Panc1 (cell line): ENCODE measurements around the gene PPP1R14B. TPM values are rescaled to one million over a fixed set of nuclear protein-coding genes. Genes with fewer than 3 reads are reported as not detected.

Source experiments
- ATAC-seq: fragments of 200-7000 bp; cut with Tn5 transposase; 2 replicates; pipeline ENCODE4 v1.9.1; 2020; ENCODE audit warnings: mild to moderate bottlenecking, moderate library complexity
- BruUV-seq: library from RNA; stranded (reverse); fragments of 400-500 nt; replicated peaks from 2 replicates; lab custom pipeline; 2021; lab: Mats Ljungman, UMichigan
- CTCF ChIA-PET: fragments of 300-600 bp; sonication (Branson Sonifier 250); formaldehyde crosslinking; loops from one replicate; lab custom pipeline; 2022; ENCODE audit warnings: antibody characterized with exemption; lab: Charles Lee
- POLR2A ChIA-PET: fragments of 300-600 bp; sonication (Branson Sonifier 250); formaldehyde crosslinking; loops from one replicate; lab custom pipeline; 2022; ENCODE audit warnings: antibody characterized with exemption; lab: Charles Lee
- DNase-seq: peaks from one replicate; pipeline ENCODE4 v3.0.0-alpha.2; 2010; ENCODE audit warnings: low read depth, low spot score
- H3K27ac ChIP-seq: 2 replicates; pipeline ENCODE4 v1.5.1; 2011; ENCODE audit warnings: mild to moderate bottlenecking, low read length, inconsistent platforms
- H3K27me3 ChIP-seq: fragments of 200-500 bp; sonication (Bioruptor generic); 2 replicates; pipeline ENCODE4 v1.6.0; 2014; ENCODE audit warnings: low read length, inconsistent platforms; ENCODE audit not compliant: control insufficient read depth, insufficient read depth
- H3K36me3 ChIP-seq: fragments of 200-500 bp; sonication (Bioruptor generic); 2 replicates; pipeline ENCODE4 v1.5.1; 2014; ENCODE audit warnings: inconsistent platforms, mild to moderate bottlenecking, low read length, moderate library complexity; ENCODE audit not compliant: control insufficient read depth, insufficient read depth
- H3K4me1 ChIP-seq: 2 replicates; pipeline ENCODE4 v1.5.1; 2011; ENCODE audit warnings: inconsistent platforms, mild to moderate bottlenecking, low read length, moderate library complexity; ENCODE audit not compliant: control insufficient read depth, insufficient read depth
- H3K4me3 ChIP-seq, 2 experiments: 2 replicates each; pipeline ENCODE4 v1.5.1; 2011 to 2012; ENCODE audit warnings: low read depth in 2 of 2, low read length in 2 of 2, mild to moderate bottlenecking in 2 of 2, inconsistent platforms in 1 of 2, moderate library complexity in 1 of 2
- H3K9me3 ChIP-seq: fragments of 200-500 bp; sonication (Bioruptor generic); 2 replicates; pipeline ENCODE4 v1.5.1; 2014; ENCODE audit warnings: low read depth, mild to moderate bottlenecking, inconsistent platforms, low read length, moderate library complexity; ENCODE audit not compliant: control insufficient read depth, insufficient read depth
- POLR2AphosphoS5 ChIP-seq: IDR thresholded peaks from 2 replicates; pipeline ENCODE4 v1.6.1; 2012; ENCODE audit warnings: mild to moderate bottlenecking, low read depth, low read length, moderate library complexity
- SIN3A ChIP-seq: IDR thresholded peaks from 2 replicates; pipeline ENCODE4 v1.6.1; 2012; ENCODE audit warnings: low read depth, mild to moderate bottlenecking, low read length, moderate library complexity, borderline replicate concordance; ENCODE audit not compliant: insufficient read depth
- TCF7L2 ChIP-seq: IDR thresholded peaks from 2 replicates; pipeline ENCODE4 v1.6.1; 2011; ENCODE audit warnings: mild to moderate bottlenecking, low read depth, low read length, inconsistent platforms
- in situ Hi-C: cut with HindIII; loops from 2 replicates; pipeline ENCODE4 v1.10.0; 2016; ENCODE audit warnings: low sequenced_read_pairs, low pct_unique_long_range_greater_than_20kb
- intact Hi-C: fragments of 100-400 bp; cut with micrococcal nuclease; formaldehyde crosslinking; loops from one replicate; pipeline ENCODE4 v1.10.0; 2022; ENCODE audit not compliant: unreplicated experiment
- total RNA-seq: library from RNA; stranded (reverse); gene quantifications from one replicate; pipeline ENCODE4 v1.2.1, GENCODE V29; 2021; ENCODE audit not compliant: unreplicated experiment
- TF ChIP-seq, protein P1 (sequence below), 2 experiments: IDR thresholded peaks; 2 replicates each; pipeline ENCODE4 v1.6.1; 2011 to 2012; ENCODE audit warnings: low read depth in 2 of 2, control low read depth in 1 of 2, low read length in 1 of 2, mild to moderate bottlenecking in 1 of 2, moderate library complexity in 1 of 2; ENCODE audit not compliant: insufficient read depth in 1 of 2
- TF ChIP-seq, protein P2 (sequence below): fragments of 450-650 bp; IDR thresholded peaks from 2 replicates; pipeline ENCODE4 v1.5.1; 2017; ENCODE audit warnings: mild to moderate bottlenecking

PPP1R14B gene
- total RNA-seq, 1 experiment from 2014 or later = 261 TPM

DNA sequence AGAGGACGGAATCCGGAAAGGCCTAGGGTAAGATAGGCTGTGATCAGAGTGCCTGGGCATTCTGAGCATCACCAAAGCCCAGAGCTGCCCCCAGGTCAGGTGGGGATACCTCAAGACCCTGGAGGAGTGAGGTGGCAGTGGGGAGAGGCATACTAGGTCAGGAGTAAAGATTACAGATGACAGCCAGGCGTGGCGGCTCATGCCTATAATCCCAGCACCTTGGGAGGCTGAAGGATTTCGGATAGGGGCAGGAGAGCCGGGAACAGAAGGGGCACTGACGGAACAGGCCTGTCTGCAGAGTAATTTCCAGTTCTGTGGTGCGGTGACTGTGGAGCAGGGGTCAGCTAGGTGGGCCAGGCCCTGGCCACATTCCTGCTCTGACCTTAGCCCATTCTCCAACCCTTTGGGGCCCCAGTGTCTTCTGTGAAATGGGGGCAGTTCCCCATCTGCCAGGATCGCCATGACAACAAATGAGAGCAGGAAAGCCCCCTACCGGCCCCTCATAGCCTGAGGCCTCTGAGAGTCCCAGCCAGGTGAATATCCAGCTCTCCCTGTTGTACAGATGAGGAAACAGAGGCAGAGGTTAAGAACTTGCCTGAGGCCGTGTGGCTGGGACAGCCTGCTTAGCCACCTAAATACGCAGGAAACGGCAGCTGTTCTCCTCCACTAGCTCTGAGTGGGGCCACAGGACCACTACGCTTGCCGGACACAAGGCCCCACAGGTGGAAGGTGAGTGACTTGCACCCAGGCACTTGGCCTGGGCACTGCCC is 28.5 kb upstream of the PPP1R14B start:
- H3K9me3 ChIP-seq = no peaks in the 10 kb centered on the region
- TF ChIP-seq, protein P1, sequence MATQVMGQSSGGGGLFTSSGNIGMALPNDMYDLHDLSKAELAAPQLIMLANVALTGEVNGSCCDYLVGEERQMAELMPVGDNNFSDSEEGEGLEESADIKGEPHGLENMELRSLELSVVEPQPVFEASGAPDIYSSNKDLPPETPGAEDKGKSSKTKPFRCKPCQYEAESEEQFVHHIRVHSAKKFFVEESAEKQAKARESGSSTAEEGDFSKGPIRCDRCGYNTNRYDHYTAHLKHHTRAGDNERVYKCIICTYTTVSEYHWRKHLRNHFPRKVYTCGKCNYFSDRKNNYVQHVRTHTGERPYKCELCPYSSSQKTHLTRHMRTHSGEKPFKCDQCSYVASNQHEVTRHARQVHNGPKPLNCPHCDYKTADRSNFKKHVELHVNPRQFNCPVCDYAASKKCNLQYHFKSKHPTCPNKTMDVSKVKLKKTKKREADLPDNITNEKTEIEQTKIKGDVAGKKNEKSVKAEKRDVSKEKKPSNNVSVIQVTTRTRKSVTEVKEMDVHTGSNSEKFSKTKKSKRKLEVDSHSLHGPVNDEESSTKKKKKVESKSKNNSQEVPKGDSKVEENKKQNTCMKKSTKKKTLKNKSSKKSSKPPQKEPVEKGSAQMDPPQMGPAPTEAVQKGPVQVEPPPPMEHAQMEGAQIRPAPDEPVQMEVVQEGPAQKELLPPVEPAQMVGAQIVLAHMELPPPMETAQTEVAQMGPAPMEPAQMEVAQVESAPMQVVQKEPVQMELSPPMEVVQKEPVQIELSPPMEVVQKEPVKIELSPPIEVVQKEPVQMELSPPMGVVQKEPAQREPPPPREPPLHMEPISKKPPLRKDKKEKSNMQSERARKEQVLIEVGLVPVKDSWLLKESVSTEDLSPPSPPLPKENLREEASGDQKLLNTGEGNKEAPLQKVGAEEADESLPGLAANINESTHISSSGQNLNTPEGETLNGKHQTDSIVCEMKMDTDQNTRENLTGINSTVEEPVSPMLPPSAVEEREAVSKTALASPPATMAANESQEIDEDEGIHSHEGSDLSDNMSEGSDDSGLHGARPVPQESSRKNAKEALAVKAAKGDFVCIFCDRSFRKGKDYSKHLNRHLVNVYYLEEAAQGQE (IDR thresholded peaks at IDR 0.05; ENCODE audit: insufficient read depth in 1 of 2, low read depth in 2 of 2, low read length in 1 of 2) = no peak
- no peak for TF ChIP-seq POLR2AphosphoS5
- TF ChIP-seq TCF7L2 = no peak
- no peak for TF ChIP-seq SIN3A
- TF ChIP-seq, protein P2, sequence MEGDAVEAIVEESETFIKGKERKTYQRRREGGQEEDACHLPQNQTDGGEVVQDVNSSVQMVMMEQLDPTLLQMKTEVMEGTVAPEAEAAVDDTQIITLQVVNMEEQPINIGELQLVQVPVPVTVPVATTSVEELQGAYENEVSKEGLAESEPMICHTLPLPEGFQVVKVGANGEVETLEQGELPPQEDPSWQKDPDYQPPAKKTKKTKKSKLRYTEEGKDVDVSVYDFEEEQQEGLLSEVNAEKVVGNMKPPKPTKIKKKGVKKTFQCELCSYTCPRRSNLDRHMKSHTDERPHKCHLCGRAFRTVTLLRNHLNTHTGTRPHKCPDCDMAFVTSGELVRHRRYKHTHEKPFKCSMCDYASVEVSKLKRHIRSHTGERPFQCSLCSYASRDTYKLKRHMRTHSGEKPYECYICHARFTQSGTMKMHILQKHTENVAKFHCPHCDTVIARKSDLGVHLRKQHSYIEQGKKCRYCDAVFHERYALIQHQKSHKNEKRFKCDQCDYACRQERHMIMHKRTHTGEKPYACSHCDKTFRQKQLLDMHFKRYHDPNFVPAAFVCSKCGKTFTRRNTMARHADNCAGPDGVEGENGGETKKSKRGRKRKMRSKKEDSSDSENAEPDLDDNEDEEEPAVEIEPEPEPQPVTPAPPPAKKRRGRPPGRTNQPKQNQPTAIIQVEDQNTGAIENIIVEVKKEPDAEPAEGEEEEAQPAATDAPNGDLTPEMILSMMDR = no peak
- no peaks in the 10 kb centered on the region for H3K4me1 ChIP-seq
- ChIA-PET CTCF (no interaction called here), POLR2A (interaction anchor here (1.0 kb wide), 1 partner anchor 9 kb away, joined by 3 read pairs; the partner anchor contains the start of gene BAD)
- H3K27me3 ChIP-seq = no peaks in the 10 kb centered on the region
- H3K4me3 ChIP-seq = no peak overlapping the region
- in situ Hi-C loops = no loop called here
- BruUV-seq = no TSS peak
- intact Hi-C loops = no loop called here
- no peak overlapping the region for H3K27ac ChIP-seq
- H3K36me3 ChIP-seq = no peaks in the 10 kb centered on the region; the same call in 1 of the 2 replicates
- no peak for DNase-seq
- ATAC-seq = no peak

DNA sequence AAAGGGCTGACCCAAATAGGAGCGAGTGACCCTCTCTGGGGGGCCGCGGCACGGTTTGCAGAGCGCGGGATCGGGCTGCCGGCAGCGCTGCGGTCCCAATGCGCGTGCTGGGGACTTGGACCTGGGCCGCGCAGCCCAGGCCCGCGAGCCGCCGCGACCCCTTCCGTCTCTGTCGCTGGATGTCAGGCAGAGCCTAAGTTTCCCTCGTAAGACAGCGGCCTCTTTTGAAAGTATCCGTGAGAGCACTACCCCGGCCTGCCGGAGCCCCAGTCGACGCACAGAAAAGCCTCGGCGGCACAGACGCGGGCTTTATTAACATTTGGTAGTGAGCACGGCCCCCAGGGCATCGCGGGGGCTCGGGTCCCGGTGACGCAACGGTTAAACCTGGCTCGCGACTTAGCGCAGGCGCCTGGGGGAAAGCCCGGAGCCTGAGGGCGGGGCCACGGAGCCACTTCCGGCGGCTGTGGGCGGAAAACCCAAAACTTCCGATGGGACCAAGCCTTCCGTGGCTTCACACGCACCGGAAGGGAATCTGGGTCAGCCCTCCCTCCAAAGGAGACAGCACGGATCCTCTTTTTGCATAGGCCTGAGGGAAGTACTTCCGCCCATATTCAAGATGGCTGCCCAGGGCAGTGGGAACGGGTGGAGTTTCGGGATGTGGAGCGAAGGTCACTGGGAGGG is 22.9 kb upstream of the PPP1R14B start:
- Histone ChIP-seq H3K9me3 (no peaks in the 10 kb centered on the region), H3K36me3 (no peaks in the 10 kb centered on the region; the same call in 1 of the 2 replicates), H3K27me3 (no peaks in the 10 kb centered on the region), H3K4me1 (peaks cover 13% of the 10 kb centered on the region), H3K27ac (peak overlapping the region; percentile 98), H3K4me3 (peak overlapping the region; percentile 69 to 91)
- no TSS peak for BruUV-seq
- intact Hi-C loops (no loop called here), in situ Hi-C loops (no loop called here)
- POLR2A ChIA-PET = interaction anchor here (0.6 to 1.0 kb wide), 5 partner anchors 17 to 274 kb away, joined by 3 to 6 read pairs (median 3); partner anchors contain the start of gene PRDX5
- DNase-seq = peak; percentile 98
- CTCF ChIA-PET = interaction anchor here (0.9 to 1.0 kb wide), 2 partner anchors 19 to 31 kb away, joined by 3 to 4 read pairs; partner anchors contain the start of gene PLCB3
- peak; percentile 89; the same call in 1 of the 2 replicates for TF ChIP-seq SIN3A
- TF ChIP-seq, protein P2 = no peak
- TF ChIP-seq, protein P1 (IDR thresholded peaks at IDR 0.05; ENCODE audit: insufficient read depth in 1 of 2, low read depth in 2 of 2, low read length in 1 of 2) = no peak
- TF ChIP-seq POLR2AphosphoS5 = peak; percentile 94
- TF ChIP-seq TCF7L2 = peak; percentile 69
- ATAC-seq = peak; percentile 91
